K562 (cell line): ENCODE measurements around the gene TM4SF20. TPM values are rescaled to one million over a fixed set of nuclear protein-coding genes. Genes with fewer than 3 reads are reported as not detected.

Experiments
- ATAC-seq: fragments of 200-7000 bp; cut with Tn5 transposase; 3 replicates; pipeline ENCODE4 v1.9.1; 2020; ENCODE audit warnings: moderate library complexity
- BruUV-seq: library from RNA; stranded (reverse); fragments of 400-500 nt; replicated peaks from 2 replicates; lab custom pipeline; 2021; lab: Mats Ljungman, UMichigan
- CTCF ChIA-PET: fragments of 300-600 bp; formaldehyde crosslinking; extraction: SDS; loops from one replicate; lab custom pipeline; 2021; ENCODE audit warnings: low intra/inter-chr PET ratio; lab: Yijun Ruan, JAX
- POLR2A ChIA-PET: fragments of 300-600, 350-650 bp; sonication (Branson Sonifier 250); formaldehyde crosslinking; extraction: SDS; loops from one replicate; lab custom pipeline; 2021; ENCODE audit warnings: antibody characterized with exemption, inconsistent platforms; lab: Yijun Ruan, JAX
- DNase-seq, 4 experiments: peaks; one replicate each; pipeline versions ENCODE4 v3.0.0 to v3.0.0-alpha.2; 2011 to 2018; ENCODE audit warnings: low spot score in 3 of 4, mixed read lengths in 3 of 4; ENCODE audit errors: extremely low read depth in 1 of 4
- FAIRE-seq: peaks from 2 replicates; lab custom pipeline; 2011; peaks lifted over from hg19 to GRCh38; lab: Jason Lieb, UNC
- H2AFZ ChIP-seq: 2 replicates; pipeline ENCODE4 v1.6.0; 2011; ENCODE audit warnings: low read depth, low read length, control low read depth, inconsistent platforms
- H3K27ac ChIP-seq: fragments of 200-600 bp; 3 replicates; pipeline ENCODE4 v1.8.0; 2011; ENCODE audit warnings: low read depth, mild to moderate bottlenecking, control low read depth, inconsistent platforms, low read length, moderate library complexity, mixed read lengths; ENCODE audit errors: extremely low read depth
- H3K27me3 ChIP-seq, 2 experiments: fragments of 300-600 bp in 1 of 2; 2 replicates in 1 of 2; 3 replicates in 1 of 2; pipeline versions ENCODE4 v1.6.0 to v1.8.0; 2011; ENCODE audit warnings: inconsistent platforms in 2 of 2, low read length in 2 of 2, mild to moderate bottlenecking in 1 of 2, mixed read lengths in 1 of 2, moderate library complexity in 1 of 2; ENCODE audit not compliant: control insufficient read depth in 2 of 2, insufficient read depth in 2 of 2
- H3K36me3 ChIP-seq: fragments of 300-600 bp; 3 replicates; pipeline ENCODE4 v1.8.0; 2011; ENCODE audit warnings: mild to moderate bottlenecking, low read length, inconsistent platforms; ENCODE audit not compliant: control insufficient read depth, insufficient read depth
- H3K4me1 ChIP-seq, 2 experiments: fragments of 200-600 bp in 1 of 2; replicated peaks in 1 of 2; 2 replicates in 1 of 2; 3 replicates in 1 of 2; pipeline versions ENCODE4 v1.5.1 to v1.8.0; 2011; ENCODE audit warnings: inconsistent platforms in 2 of 2, low read length in 2 of 2, mild to moderate bottlenecking in 1 of 2, mixed read lengths in 1 of 2, moderate library complexity in 1 of 2; ENCODE audit not compliant: control insufficient read depth in 2 of 2, insufficient read depth in 2 of 2
- H3K4me2 ChIP-seq: 2 replicates; pipeline ENCODE4 v1.6.1; 2011; ENCODE audit warnings: low read length, control low read depth, inconsistent platforms, mixed read lengths; ENCODE audit not compliant: insufficient read depth
- H3K4me3 ChIP-seq: fragments of 200-600 bp; sonication (generic), shearing (Covaris generic); 2 replicates; pipeline ENCODE4 v1.5.1; 2016; ENCODE audit warnings: control low read depth, inconsistent platforms
- H3K79me2 ChIP-seq: fragments of 200-600 bp; 3 replicates; pipeline ENCODE4 v1.8.0; 2011; ENCODE audit warnings: low read length, inconsistent platforms; ENCODE audit not compliant: control insufficient read depth, insufficient read depth
- H3K9ac ChIP-seq, 2 experiments: 2 replicates each; pipeline versions ENCODE4 v1.6.0 to v1.6.1; 2011; ENCODE audit warnings: low read depth in 2 of 2, low read length in 2 of 2, control low read depth in 1 of 2, inconsistent platforms in 1 of 2, mild to moderate bottlenecking in 1 of 2, mixed read lengths in 1 of 2; ENCODE audit not compliant: insufficient read depth in 1 of 2
- H3K9me1 ChIP-seq: one replicate; pipeline ENCODE4 v1.6.0; 2011; ENCODE audit warnings: inconsistent platforms, mild to moderate bottlenecking, low read length, moderate library complexity; ENCODE audit not compliant: control insufficient read depth, insufficient read depth
- H3K9me3 ChIP-seq: replicated peaks from 2 replicates; pipeline ENCODE4 v1.5.1; 2011; ENCODE audit warnings: low read depth, low read length, inconsistent platforms; ENCODE audit not compliant: control insufficient read depth, insufficient read depth
- H4K20me1 ChIP-seq: replicated peaks from 2 replicates; pipeline ENCODE4 v1.6.1; 2011; ENCODE audit warnings: low read length, inconsistent platforms, mixed read lengths; ENCODE audit not compliant: control insufficient read depth, insufficient read depth
- ARNT ChIP-seq, 2 experiments: fragments of 450-650 bp; IDR thresholded peaks; 2 replicates each; pipeline ENCODE4 v1.6.1; 2016; ENCODE audit warnings: mild to moderate bottlenecking in 1 of 2
- COPS2 ChIP-seq: fragments of 450-650 bp; conservative IDR thresholded peaks from 2 replicates; pipeline ENCODE4 v1.6.1; 2016; ENCODE audit warnings: mild to moderate bottlenecking, moderate library complexity
- CREB3L1 ChIP-seq: fragments of 450-650 bp; IDR thresholded peaks from 2 replicates; pipeline ENCODE4 v1.6.1; 2014; ENCODE audit warnings: low read depth, mild to moderate bottlenecking, moderate library complexity, borderline replicate concordance
- IFI16 ChIP-seq: fragments of 250-450 bp; sonication (Bioruptor Pico); IDR thresholded peaks from 2 replicates; pipeline ENCODE4 v2.1.2; 2022; ENCODE audit warnings: mild to moderate bottlenecking, inconsistent platforms
- PTBP1 ChIP-seq: fragments of 200-400 bp; formaldehyde crosslinking; IDR thresholded peaks from 2 replicates; pipeline ENCODE4 v1.6.1; 2017; ENCODE audit warnings: low read depth, low read length
- ZFP91 ChIP-seq: sonication (generic); formaldehyde crosslinking; IDR thresholded peaks from 2 replicates; pipeline ENCODE4 v1.8.0; 2022; ENCODE audit warnings: mild to moderate bottlenecking, missing genetic modification reagents
- ZNF175 ChIP-seq: fragments of 200-800 bp; sonication (Bioruptor generic); IDR thresholded peaks from 2 replicates; pipeline ENCODE4 v1.6.1; 2016; ENCODE audit warnings: low read depth, mild to moderate bottlenecking, missing genetic modification characterization, missing compliant biosample characterization
- ZNF347 ChIP-seq: fragments of 450-650 bp; formaldehyde crosslinking; IDR thresholded peaks from 2 replicates; pipeline ENCODE4 v1.4.0; 2020; ENCODE audit warnings: low read depth, mild to moderate bottlenecking, moderate library complexity
- ZNF57 ChIP-seq: fragments of 450-650 bp; formaldehyde crosslinking; IDR thresholded peaks from 2 replicates; pipeline ENCODE4 v1.4.0; 2020; ENCODE audit warnings: mild to moderate bottlenecking, moderate library complexity
- WGBS: fragments of 100-300 bp; shearing (Covaris generic); methylation state at CpG from one replicate; pipeline ENCODE4 v1.1.6; 2016; ENCODE audit warnings: low coverage, mixed read lengths; ENCODE audit not compliant: insufficient coverage; ENCODE audit errors: missing lambda C conversion rate; 5-methylcytosine and 5-hydroxymethylcytosine counted together
- in situ Hi-C: fragments of 300-500 bp; cut with MboI; formaldehyde crosslinking; loops from 4 replicates; pipeline ENCODE4 v1.15.0; 2018; ENCODE audit warnings: inconsistent platforms, mixed read lengths
- intact Hi-C: fragments of 100-400 bp; cut with micrococcal nuclease; formaldehyde crosslinking; loops from 2 replicates; pipeline ENCODE4 v1.14.2; 2022
- polyA plus RNA-seq, 8 experiments: library from polyadenylated mRNA; depleted of rRNA in 4 of 8; stranded (reverse) in 5 of 8; unstranded in 3 of 8; fragments of >200 nt; fragmentation: Nextera tagmentation in 2 of 8; fragmentation: Illumina TruSeq in 1 of 8; extraction: Ambion mirVana in 2 of 8; extraction: Trizol in 1 of 8; gene quantifications; 2 replicates each; pipeline versions ENCODE4 v1.2.1 to v1.2.3, GENCODE V29; 2011 to 2014; ENCODE audit warnings: inconsistent platforms in 1 of 8, missing spikeins in 1 of 8
- total RNA-seq, 7 experiments: library from RNA; depleted of rRNA in 6 of 7; stranded (reverse); fragments of >200 nt in 6 of 7; fragmentation: Illumina TruSeq in 2 of 7; extraction: Trizol in 2 of 7; gene quantifications; 2 replicates each; pipeline versions ENCODE4 v1.2.1 to v1.2.3, GENCODE V29; 2011 to 2021; ENCODE audit warnings: low replicate concordance in 1 of 7
- TF ChIP-seq, protein P1 (sequence below): fragments of 450-650 bp; formaldehyde crosslinking; IDR thresholded peaks from 2 replicates; pipeline ENCODE4 v1.4.0; 2022; ENCODE audit warnings: missing genetic modification characterization

Gene TM4SF20
- total and polyA plus RNA-seq, 9 of the 15 experiments (the other 6 are each of a cell fraction or from before 2014, with no cell fraction given), result not detected

DNA sequence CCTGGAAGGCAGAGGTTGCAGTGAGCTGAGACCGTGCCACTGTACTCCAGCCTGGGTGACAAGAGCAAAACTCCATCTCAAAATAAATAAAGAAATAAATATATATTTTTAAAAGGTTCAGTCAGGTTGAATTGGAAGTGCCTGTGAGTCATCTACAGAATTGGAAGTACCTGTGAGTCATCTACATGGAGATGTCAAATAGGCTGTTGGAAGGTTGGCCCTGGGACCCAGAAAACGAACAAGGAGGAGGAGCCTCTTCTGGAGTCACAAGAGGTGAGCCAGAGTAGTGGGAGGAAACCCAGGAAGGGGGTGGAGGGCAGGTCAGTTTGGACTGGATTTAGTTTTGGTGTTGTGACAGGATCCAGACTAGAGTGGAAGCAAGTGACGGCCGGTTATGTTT, 23.9 kb upstream of the TM4SF20 start:
- H3K4me2 ChIP-seq, result no peak overlapping the region
- no peaks in the 10 kb centered on the region for H3K9me1 ChIP-seq
- H3K27me3 ChIP-seq, result peaks cover 0 to 8% of the 10 kb centered on the region in 2 experiments; a peak in 3 of 5 replicates
- TF ChIP-seq ZNF57 (CRISPR knock-in tag) (no peak), COPS2 (no peak), ARNT (IDR thresholded peaks at IDR 0.05) (no peak), IFI16 (CRISPR knock-in tag) (no peak), PTBP1 (no peak), ZNF175 (CRISPR knock-in tag) (no peak)
- H3K9me3 ChIP-seq, result no peaks in the 10 kb centered on the region
- no peaks in the 10 kb centered on the region for H4K20me1 ChIP-seq
- 2% methylated on average over 4 of the region's 4 CpGs for WGBS
- FAIRE-seq, result no peak
- DNase-seq, result no peak
- H3K9ac ChIP-seq, result no peak overlapping the region
- H2AFZ ChIP-seq, result no peak overlapping the region
- ChIA-PET CTCF (no interaction called here), POLR2A (interaction anchor here (0.8 to 0.9 kb wide), 2 partner anchors 75 to 253 kb away, joined by 3 read pairs; no protein-coding TSS in a partner anchor)
- no peak for ATAC-seq
- intact Hi-C loops (no loop called here), in situ Hi-C loops (loop anchor here (10.0 kb wide), 1 partner anchor 362 kb away; no protein-coding TSS in a partner anchor)
- H3K4me3 ChIP-seq, result no peak overlapping the region
- BruUV-seq, result no TSS peak
- no peaks in the 10 kb centered on the region for H3K79me2 ChIP-seq
- H3K36me3 ChIP-seq, result no peaks in the 10 kb centered on the region
- H3K27ac ChIP-seq, result no peak overlapping the region
- no peaks in the 10 kb centered on the region; a peak in 2 of 5 replicates for H3K4me1 ChIP-seq

- Histone ChIP-seq H3K4me2 (no peak overlapping the region), H4K20me1 (no peaks in the 10 kb centered on the region), H3K27me3 (peaks cover 0 to 8% of the 10 kb centered on the region in 2 experiments; a peak in 3 of 5 replicates), H3K27ac (no peak overlapping the region), H3K4me1 (no peaks in the 10 kb centered on the region; a peak in 2 of 5 replicates), H3K4me3 (no peak overlapping the region), H3K9me3 (no peaks in the 10 kb centered on the region), H3K36me3 (no peaks in the 10 kb centered on the region), H3K9ac (no peak overlapping the region), H2AFZ (no peak overlapping the region), H3K79me2 (no peaks in the 10 kb centered on the region), H3K9me1 (no peaks in the 10 kb centered on the region)
- in situ Hi-C loops (loop anchor here (10.0 kb wide), 1 partner anchor 362 kb away; no protein-coding TSS in a partner anchor), intact Hi-C loops (no loop called here)
- FAIRE-seq, result no peak
- ChIA-PET CTCF (no interaction called here), POLR2A (interaction anchor here (0.8 to 0.9 kb wide), 2 partner anchors 74 to 254 kb away, joined by 3 read pairs; no protein-coding TSS in a partner anchor)
- ATAC-seq, result no peak
- BruUV-seq, result no TSS peak
- no peak for DNase-seq
- TF ChIP-seq, protein P1, sequence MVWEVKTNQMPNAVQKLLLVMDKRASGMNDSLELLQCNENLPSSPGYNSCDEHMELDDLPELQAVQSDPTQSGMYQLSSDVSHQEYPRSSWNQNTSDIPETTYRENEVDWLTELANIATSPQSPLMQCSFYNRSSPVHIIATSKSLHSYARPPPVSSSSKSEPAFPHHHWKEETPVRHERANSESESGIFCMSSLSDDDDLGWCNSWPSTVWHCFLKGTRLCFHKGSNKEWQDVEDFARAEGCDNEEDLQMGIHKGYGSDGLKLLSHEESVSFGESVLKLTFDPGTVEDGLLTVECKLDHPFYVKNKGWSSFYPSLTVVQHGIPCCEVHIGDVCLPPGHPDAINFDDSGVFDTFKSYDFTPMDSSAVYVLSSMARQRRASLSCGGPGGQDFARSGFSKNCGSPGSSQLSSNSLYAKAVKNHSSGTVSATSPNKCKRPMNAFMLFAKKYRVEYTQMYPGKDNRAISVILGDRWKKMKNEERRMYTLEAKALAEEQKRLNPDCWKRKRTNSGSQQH (CRISPR knock-in tag), result no peak
- TF ChIP-seq ZFP91 (CRISPR knock-in tag), result no peak
- TF ChIP-seq ZNF347 (CRISPR knock-in tag), result no peak
- TF ChIP-seq CREB3L1, result no peak
Measured at GRCh38 chr2:227402321-227402720, 23.2 kb upstream of the TM4SF20 start.
